NCI-H748 treated with DMSO at 0.1 percent for 48 hours (cell line): ENCODE results near the gene TUBAL3.
"Not testable (repeated sequence)": the region's sequence is repeated elsewhere in the genome, so short reads cannot be mapped to it uniquely, and the experiment has no call there.

ENCODE experiments used
- DNase-seq: peaks from one replicate; lab custom pipeline; 2025; lab: John Stamatoyannopoulos, UW

Gene TUBAL3

DNA sequence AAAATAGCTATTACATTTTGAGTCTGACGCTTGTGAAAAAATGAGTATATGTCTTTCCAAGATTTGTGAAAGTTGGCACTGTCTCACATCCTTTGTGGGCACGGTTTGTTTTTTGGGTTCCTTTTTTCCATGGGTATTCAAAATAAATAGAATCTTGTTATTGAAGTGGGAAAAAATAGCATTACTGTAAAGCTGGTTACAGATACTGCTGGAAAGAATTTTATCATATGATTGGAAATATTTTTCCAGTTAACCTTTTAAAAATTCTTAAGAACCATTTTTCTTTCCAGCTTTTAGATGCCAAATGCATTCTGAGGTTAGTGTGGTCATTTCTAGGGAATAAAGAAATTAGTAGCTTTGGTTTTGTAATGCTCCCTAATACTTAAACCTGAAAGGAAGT, 19.1 kb upstream of the TUBAL3 start:
- DNase-seq = no peak

GRCh38 chr10:5419466-5420094, 15.0 kb upstream of the TUBAL3 start:
- no peak for DNase-seq

GRCh38 chr10:5418584-5418983, 14.0 kb upstream of the TUBAL3 start:
- DNase-seq = no peak

- DNase-seq = no peak
These were observed 12.4 kb upstream of the TUBAL3 start for GRCh38 chr10:5416981-5417380.

GRCh38 chr10:5413012-5413938, 8.6 kb upstream of the TUBAL3 start:
- DNase-seq = no peak

DNA sequence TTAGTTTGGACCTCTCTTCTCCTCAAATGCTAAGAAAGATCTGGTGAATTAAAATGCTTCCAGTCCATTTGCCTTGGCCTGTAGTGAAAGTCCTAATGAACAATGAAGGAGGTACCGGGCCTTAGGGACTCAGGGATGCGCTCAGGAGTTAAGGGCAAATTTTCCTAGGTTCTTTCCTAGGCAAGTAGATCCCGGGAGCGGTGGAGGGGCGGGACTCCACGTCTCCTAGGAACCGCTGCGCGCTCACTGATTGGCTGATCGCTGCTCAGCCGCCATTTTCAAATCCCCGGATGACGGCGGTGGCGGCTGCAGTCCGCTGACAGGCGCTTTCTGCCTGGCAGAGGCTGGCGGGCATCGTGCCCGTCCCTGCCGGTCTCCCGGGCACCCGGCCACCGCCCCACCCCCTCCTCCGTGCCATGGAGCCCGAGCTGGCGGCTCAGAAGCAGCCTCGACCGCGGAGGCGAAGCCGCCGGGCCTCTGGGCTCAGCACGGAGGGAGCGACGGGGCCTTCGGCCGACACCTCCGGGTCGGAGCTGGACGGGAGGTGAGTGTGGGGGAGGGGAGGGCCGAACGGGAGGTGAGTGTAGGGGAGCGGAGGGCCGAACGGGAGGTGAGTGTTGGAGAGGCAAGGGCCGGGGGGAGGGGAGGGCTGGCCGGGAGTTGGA, 7.8 kb upstream of the TUBAL3 start, which contains the start of gene NET1:
Gene NET1 (plus strand): TSS at position 281 of the 665 bp plus-strand sequence. CDS start 136 bp downstream, at position 417.
- peak; percentile 71 for DNase-seq

DNA sequence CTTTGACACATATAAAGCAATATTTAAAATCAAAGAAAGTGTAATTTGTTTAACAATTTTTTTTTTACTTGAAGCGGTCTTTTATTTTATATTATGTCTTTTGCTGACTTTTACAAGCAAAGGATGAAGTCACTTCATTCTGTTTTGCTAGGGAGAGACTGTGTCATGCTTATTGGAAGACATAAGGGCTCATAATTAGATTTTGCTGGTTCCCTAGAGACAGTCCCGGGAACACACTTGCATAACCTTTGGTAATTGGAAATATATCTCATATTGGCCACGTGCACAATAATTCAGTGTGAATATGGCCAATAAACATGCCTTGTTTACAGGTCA, 7.3 kb upstream of the TUBAL3 start:
- no peak for DNase-seq

DNA sequence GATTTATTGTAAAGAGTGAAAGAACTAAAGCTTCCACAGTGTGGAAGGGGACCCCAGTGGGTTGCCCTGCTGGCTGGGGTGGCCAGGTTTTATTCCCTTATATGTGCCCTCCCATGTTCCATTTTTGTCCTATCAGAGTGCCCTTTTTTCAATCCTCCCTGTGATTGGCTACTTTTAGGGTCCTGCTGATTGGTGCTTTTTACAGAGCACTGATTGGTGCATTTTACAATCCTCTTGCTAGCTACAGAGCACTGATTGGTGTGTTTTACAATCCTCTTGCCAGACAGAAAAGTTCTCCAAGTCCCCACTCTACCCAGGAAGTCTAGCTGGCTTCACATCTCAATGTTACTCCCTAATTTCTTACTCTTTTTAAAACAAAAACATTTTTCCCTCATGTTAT, 6.2 kb upstream of the TUBAL3 start:
- not testable (repeated sequence) for DNase-seq

DNA sequence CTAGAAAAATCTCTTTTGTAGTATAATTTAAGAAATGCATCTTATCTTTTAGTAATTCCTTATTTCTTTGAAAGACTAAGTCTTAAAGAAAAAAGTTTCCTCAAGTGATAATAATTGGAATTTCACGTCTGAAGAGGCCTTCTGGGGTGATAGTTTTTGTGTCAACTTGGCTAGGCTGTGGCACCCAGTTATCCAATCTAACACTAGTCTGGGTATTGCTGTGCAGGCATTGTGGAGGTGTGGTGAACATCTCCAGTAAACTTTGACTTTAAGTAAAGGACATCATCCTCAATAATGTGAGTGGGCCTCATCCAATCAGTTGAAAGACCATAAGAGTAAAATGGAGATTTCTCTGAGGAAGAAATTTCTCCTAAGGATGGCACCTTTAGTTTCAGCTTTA, 2.3 kb upstream of the TUBAL3 start:
- DNase-seq = no peak

DNA sequence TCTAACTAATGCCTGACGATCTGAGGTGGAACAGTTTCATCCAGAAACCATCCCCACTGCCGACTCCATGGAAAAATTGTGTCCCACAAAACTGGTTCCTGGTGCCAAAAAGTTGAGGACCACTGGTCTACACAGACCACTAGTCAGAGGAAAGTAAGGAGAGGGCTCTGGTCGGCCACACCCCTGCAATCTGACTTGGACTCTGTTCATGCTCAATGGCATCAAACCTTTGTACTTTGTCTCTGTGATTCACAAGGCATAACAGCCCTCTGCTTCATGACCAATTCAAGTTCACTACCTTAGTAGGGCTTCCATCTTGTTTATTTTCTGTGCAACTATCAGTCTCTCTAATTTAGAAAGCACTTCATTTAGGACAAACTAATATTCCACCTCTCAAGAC, 1.8 kb downstream of the TUBAL3 start:
- DNase-seq = no peak

- DNase-seq = no peak
These were observed 4.0 kb downstream of the TUBAL3 start for GRCh38 chr10:5400468-5401240.

GRCh38 chr10:5399332-5399731, 5.3 kb downstream of the TUBAL3 start:
- DNase-seq = no peak

GRCh38 chr10:5396556-5397300, 7.9 kb downstream of the TUBAL3 start:
- no peak for DNase-seq

DNA sequence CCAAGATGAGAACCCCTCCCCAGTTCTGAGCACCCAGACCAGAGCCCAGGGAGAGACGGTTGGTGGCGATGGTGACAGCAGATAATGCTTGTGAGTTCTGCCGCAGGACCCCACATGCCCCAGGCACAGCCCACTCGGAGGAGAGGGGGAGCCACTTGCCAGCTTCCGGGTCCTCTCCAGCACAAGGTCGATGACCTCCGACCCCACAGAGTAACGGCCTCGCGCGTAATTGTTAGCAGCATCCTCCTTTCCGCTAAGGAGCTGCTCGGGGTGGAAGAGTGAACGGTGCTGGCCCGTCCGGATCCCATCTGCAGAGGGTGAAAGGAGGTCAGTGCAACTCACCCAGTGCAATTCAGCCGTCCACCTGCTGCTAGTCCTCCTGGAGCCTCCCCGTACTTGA, 9.5 kb downstream of the TUBAL3 start:
- DNase-seq = no peak

- no peak for DNase-seq
These were observed 11.1 kb downstream of the TUBAL3 start for GRCh38 chr10:5393529-5393928.

GRCh38 chr10:5391790-5392189, 12.8 kb downstream of the TUBAL3 start:
- DNase-seq = no peak

- DNase-seq = no peak
These were observed 13.9 kb downstream of the TUBAL3 start for GRCh38 chr10:5390607-5391205.

GRCh38 chr10:5387169-5387568, 17.5 kb downstream of the TUBAL3 start:
- DNase-seq = no peak

GRCh38 chr10:5385224-5385623, 19.4 kb downstream of the TUBAL3 start:
- no peak for DNase-seq

DNA sequence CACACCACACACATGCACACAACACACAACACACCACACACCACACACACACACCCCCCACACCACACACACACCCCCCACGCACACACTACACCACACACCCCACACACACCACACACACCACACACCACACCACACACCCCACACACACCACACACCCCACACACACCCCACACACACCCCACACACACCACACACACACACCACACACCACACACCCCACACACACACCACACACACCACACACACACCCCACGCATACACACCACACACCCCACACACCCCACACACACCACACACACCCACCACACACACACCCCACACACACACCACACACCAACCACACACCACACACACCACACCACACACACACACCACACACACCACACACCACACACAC, 23.4 kb downstream of the TUBAL3 start:
- DNase-seq = no peak

- DNase-seq = not testable (repeated sequence)
These were observed 24.2 kb downstream of the TUBAL3 start for GRCh38 chr10:5380395-5380794.
